GM21717 (cell line): ENCODE results near the gene MRFAP1L1.
"Not testable (repeated sequence)": the region's sequence is repeated elsewhere in the genome, so short reads cannot be mapped to it uniquely, and the experiment has no call there.

Experiments used
- ATAC-seq: cut with Tn5 transposase; IDR thresholded peaks from one replicate; pipeline ENCODE4 v1.9.1; 2021; ENCODE audit warnings: mild to moderate bottlenecking, moderate library complexity; ENCODE audit not compliant: unreplicated experiment

MRFAP1L1 gene

DNA sequence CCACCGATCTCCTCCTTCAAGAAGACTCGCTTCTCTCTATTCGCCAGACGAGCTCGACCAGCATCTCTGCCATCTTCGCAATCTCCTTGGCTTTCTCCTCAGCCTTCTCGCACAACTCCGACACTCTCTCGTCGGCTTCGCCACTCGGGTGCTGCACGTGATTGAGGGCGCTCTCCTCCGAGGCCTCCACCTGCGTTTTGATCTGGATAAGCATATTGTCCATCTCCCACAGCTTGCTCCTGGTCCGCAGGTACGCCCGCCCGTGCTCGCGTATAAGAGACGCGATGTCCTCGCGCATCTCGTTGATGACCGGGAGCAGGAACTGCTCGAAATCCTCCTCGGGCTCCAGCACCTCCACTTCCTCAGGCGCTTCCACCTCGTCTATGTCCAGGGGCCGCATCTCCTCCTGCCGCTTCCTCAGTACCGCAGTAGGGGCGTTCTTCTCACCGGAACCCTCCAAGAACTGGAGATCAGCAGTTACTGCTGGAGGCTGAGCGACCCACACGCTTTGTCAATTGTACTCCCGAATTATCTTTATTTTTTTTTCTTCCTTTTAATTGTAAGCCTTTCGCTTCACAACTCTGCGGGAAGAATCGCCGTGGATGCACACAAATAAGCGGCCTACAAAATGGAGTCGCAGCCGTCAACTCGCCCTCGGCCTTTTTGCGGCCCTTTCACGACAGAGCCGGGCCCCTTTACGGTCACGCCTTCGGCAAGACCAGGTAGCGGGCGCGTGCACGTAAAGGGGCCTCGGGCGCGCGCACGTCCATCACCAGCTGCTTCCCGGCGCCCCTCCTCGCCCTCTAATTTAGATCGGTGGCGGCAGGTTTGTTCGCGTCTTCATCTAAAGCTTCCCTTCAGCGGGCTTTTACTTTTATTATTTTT is at the start of gene MRFAP1L1:
MRFAP1L1 (minus strand) TSS at position 636 of the 885 bp plus-strand sequence; CDS start at position 400, 236 bp downstream.
- peak; percentile 51 for ATAC-seq

- no peak for ATAC-seq
Measured at GRCh38 chr4:6758728-6759127, 49.1 kb upstream of the MRFAP1L1 start.

- not testable (repeated sequence) for ATAC-seq
Measured at GRCh38 chr4:6756345-6756744, 46.7 kb upstream of the MRFAP1L1 start.

- ATAC-seq, result no peak
Measured at GRCh38 chr4:6755088-6755753, 45.6 kb upstream of the MRFAP1L1 start.

DNA sequence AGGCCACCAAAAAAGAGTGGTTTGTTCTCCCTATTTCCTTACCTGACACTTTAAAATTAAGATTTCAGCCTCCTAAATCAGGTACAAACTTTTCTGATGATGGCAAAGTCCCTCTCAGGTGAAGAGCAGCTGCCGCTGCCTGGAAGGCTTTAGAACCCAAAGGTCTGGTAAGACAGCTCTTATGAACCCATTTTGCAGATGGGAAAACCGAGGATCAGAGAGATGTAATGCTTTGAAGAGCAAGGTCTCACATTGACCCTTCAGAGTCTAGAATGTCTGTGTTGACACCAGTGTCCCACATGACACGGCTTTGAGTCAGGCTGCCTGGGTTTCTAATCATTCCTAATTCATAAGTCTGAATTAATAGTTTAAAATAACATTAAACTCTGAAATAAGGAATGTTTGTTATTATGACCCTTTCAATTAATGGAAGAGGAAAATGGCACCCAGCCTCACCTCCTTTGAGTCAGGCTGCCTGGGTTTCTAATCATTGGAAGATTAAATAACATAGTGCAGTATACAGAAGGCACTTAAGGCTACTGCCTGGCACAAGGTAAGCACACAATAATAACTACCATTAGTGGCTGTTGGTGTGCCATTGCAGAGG is 44.9 kb upstream of the MRFAP1L1 start:
- no peak for ATAC-seq

- no peak for ATAC-seq
Measured at GRCh38 chr4:6753891-6754290, 44.2 kb upstream of the MRFAP1L1 start.

GRCh38 chr4:6753103-6753560 is 43.5 kb upstream of the MRFAP1L1 start:
- ATAC-seq, result no peak

DNA sequence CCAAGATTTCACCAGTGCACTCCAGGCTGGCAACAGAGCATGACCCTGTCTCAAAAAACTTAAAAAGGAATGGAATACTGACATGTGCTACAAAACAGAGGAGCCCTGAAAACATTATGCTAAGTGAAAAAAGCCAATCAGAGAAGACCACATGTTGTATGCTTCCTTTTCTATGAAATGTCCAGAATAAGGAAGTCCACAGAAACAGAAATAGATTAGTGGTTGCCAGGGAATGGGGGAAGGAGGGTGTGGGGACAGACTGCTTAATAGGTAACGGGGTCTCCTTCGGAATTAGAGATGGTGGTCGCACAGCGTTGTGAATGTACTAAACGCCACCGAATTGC is 42.8 kb upstream of the MRFAP1L1 start:
- no peak for ATAC-seq

GRCh38 chr4:6751611-6752485 is 42.2 kb upstream of the MRFAP1L1 start:
- no peak for ATAC-seq

- ATAC-seq, result no peak
Measured at GRCh38 chr4:6750286-6751221, 40.9 kb upstream of the MRFAP1L1 start.

DNA sequence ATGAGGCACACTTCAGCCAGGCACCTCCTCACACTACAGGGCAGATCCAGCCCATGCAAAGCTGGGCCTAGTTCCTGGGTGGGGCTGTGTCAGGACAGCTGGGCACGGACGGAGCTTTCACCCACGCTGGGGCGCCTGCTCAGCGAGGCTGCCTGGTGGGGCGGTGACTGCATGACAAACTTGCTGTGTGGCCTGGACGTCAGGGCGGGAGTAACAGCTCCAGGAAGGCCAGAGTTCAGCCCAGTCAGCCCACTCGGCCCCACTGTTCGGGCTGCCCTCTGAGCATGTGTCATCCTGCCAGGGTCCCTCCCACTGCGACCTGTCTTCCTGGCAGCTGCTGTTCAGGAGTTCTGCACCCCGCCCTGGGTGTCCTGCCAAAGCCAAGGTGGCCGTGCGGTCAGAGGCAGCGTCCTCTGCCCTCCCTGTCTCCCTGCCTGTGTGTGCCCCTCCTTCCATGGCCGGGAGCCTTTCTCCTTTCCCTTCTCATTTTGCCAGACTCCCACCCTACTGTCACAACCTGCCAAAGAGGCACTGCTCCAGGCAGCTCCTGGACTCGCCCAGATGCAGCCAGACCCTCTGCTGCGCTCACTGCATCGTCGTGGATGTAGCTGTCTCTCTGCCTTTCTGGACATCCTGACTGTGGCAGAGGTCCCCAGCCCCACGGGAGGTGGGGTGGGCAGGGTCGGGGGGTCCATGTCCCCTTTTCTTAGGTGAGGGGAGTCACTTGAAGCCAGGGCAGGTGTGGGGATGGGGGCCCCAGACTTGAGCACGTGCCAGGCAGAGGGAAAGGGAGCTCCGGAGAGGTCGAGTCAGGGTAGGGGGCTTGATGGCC is 39.9 kb upstream of the MRFAP1L1 start:
- no peak for ATAC-seq

- no peak for ATAC-seq
Measured at GRCh38 chr4:6748286-6748685, 38.6 kb upstream of the MRFAP1L1 start.

- no peak for ATAC-seq
Measured at GRCh38 chr4:6747294-6748051, 37.8 kb upstream of the MRFAP1L1 start.

DNA sequence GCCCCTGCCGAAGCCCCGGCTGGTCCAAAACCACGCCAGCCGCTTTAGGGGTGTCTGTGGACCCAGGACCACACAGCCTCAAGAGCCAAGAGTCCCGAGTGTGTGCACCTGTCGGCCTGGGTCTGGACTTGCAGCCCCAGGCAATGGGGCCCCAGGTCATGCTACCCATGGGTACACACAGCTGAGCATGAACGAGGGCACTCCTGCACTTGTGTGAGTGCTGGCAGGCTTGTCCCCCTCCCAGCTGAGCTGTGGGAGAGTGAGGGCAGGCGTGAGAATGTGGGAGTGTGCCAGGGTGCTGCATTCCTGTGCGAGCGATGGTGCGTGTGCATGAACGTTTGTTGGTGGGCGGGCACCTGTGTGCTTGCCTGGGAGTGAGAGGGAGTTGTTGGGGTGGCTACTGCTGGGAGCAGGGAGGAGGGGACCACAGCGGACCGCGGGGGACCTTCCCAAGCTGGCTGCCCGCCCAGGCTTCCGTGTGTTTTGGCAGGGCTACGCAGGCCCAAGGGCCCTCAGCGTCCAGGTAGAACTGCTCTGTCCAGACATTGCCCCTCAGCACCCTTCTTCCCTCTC is 37.1 kb upstream of the MRFAP1L1 start:
- ATAC-seq, result no peak

DNA sequence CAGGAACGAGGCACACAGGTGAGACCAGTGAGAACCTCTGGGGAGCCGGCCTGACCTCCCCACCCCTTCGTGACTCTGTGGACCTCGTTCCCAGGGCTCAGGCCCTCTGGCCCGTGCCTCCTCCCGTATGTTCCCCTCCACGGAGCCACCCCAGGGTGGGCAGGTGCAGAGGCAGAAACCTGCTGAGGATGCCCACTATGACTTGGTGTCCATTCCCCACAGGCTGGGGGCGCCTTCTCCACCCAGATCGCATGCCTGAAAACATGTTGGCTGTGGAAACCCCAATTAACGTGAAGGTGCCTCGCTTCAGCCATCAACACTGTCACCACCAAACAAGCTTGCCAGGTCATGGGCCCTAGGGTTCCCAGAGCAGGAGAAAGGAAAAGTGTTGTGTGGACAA is 33.3 kb upstream of the MRFAP1L1 start:
- no peak for ATAC-seq

DNA sequence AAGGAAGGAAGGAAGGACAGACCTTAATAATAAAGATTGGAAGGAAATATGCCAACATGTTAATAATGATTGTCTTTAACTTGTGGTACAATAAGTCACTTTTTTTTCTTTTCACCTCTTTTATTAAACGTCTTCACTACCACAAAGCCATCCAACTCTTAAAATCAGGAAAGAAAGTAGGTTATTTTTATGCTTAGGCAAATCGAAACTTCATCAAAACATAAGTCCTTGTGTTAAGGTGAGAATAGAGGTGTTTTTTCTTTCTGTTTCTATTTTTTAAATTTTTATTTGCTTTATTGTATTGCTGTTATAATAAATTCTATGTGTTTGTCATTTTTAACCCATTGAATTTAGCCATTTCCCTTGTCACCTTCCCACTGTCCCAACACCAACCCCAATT is 32.8 kb upstream of the MRFAP1L1 start:
- ATAC-seq, result no peak

DNA sequence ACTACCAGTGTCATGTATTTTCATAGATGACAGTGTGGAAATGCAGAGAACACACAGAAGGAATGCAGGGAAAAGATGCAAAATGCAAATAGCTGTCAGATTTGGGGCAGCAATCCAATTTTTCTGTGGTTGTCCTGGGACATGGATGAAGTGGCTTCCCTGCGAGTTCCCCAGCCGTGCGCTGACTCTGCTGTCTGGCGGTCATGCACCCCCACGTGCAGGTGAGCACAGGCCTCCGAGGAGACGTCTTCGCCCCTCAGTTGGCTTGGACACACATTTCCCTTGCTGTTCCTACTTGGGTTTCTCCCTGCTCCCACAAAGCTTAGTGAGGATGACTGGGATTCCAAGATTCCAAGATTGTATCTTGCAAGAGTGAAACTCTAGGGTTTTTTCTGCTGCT is 30.7 kb upstream of the MRFAP1L1 start:
- no peak for ATAC-seq

DNA sequence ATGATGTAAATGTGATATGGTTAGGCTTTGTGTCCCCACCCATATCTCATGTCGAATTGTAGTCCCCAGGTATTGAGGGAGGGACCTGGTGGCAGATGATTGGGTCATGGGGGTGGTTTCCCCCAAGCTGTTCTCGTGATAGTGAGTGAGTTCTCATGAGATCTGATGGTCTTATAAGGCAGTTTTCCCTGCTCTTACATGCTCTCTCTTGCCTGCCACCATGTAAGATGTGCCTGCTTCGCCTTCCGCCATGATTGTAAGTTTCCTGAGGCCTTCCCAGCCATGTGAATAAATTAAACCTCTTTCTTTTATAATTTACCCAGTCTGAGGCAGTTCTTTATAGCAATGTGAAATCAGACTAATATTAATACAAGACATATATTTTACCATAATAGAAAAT is 30.3 kb upstream of the MRFAP1L1 start:
- no peak for ATAC-seq
